ENCODE results near the gene PDZD7.

The PDZD7 gene

GRCh38 chr10:101005869-101006567, 24.9 kb downstream of the PDZD7 start:
- H3K4me3 ChIP-seq (ENCODE audit: control insufficient read depth, low read depth, low read length) = no peak overlapping the region
- DNase-seq (ENCODE audit: low read depth) = no peak
- no peak for TF ChIP-seq CTCF (conservative IDR thresholded peaks at IDR 0.05; ENCODE audit: control insufficient read depth, insufficient read depth, low read depth, low read length)

GRCh38 chr10:101005361-101005760, 25.6 kb downstream of the PDZD7 start:
- no peak for DNase-seq (ENCODE audit: low read depth)
- no peak for TF ChIP-seq CTCF (conservative IDR thresholded peaks at IDR 0.05; ENCODE audit: control insufficient read depth, insufficient read depth, low read depth, low read length)

GRCh38 chr10:101003639-101004206, 27.2 kb downstream of the PDZD7 start:
- no peak overlapping the region for H3K4me3 ChIP-seq (ENCODE audit: control insufficient read depth, low read depth, low read length)
- TF ChIP-seq CTCF (conservative IDR thresholded peaks at IDR 0.05; ENCODE audit: control insufficient read depth, insufficient read depth, low read depth, low read length) = no peak

More at GRCh38 chr10:101005361-101005760, 25.6 kb downstream of the PDZD7 start:
- no peak overlapping the region for H3K4me3 ChIP-seq (ENCODE audit: control insufficient read depth, low read depth, low read length)

GRCh38 chr10:101002456-101002855, 28.5 kb downstream of the PDZD7 start:
- H3K4me3 ChIP-seq (ENCODE audit: control insufficient read depth, low read depth, low read length) = no peak overlapping the region
- no peak for TF ChIP-seq CTCF (conservative IDR thresholded peaks at IDR 0.05; ENCODE audit: control insufficient read depth, insufficient read depth, low read depth, low read length)
- no peak for DNase-seq (ENCODE audit: low read depth)

More at GRCh38 chr10:101003639-101004206, 27.2 kb downstream of the PDZD7 start:
- no peak for DNase-seq (ENCODE audit: low read depth)

GRCh38 chr10:101001659-101002035, 29.3 kb downstream of the PDZD7 start:
- peak overlapping the region; percentile 38 for H3K4me3 ChIP-seq (ENCODE audit: control insufficient read depth, low read depth, low read length)
- DNase-seq (ENCODE audit: low read depth) = no peak
- TF ChIP-seq CTCF (conservative IDR thresholded peaks at IDR 0.05; ENCODE audit: control insufficient read depth, insufficient read depth, low read depth, low read length) = no peak

- no peak for TF ChIP-seq CTCF (conservative IDR thresholded peaks at IDR 0.05; ENCODE audit: control insufficient read depth, insufficient read depth, low read depth, low read length)
- peak; percentile 94 for DNase-seq (ENCODE audit: low read depth)
Observed at GRCh38 chr10:101000915-101001658, 29.8 kb downstream of the PDZD7 start.

More at GRCh38 chr10:101000915-101001658, 29.8 kb downstream of the PDZD7 start:
- peak overlapping the region; percentile 80 for H3K4me3 ChIP-seq (ENCODE audit: control insufficient read depth, low read depth, low read length)
